Heart left ventricle (tissue), 16 donors: Measurements from ENCODE around the gene COL20A1. TPM values are rescaled to one million over a fixed set of nuclear protein-coding genes. Genes with fewer than 3 reads are reported as not detected.

Experiments used
- ATAC-seq, 4 donors: fragments of 200-7000 bp; cut with Tn5 transposase; one replicate each; pipeline ENCODE4 v1.9.1; 2020 to 2022; ENCODE audit warnings: moderate library complexity in 4 of 4, mild to moderate bottlenecking in 3 of 4, moderate number of reproducible peaks in 1 of 4
- DNase-seq, 5 donors: peaks; one replicate each; pipeline ENCODE4 v3.0.0-alpha.2; 2020
- H3K27ac ChIP-seq, 12 donors: fragments of 200-600 bp; sonication (generic) in 4 of 12; one replicate each; pipeline versions ENCODE4 v1.5.0 to v1.8.0; 2016 to 2022; ENCODE audit warnings: mild to moderate bottlenecking in 2 of 12
- H3K27me3 ChIP-seq, 9 donors: fragments of 200-600 bp; sonication (generic) in 2 of 9; one replicate each; pipeline versions ENCODE4 v1.5.1 to v1.8.0; 2016 to 2022; ENCODE audit warnings: mild to moderate bottlenecking in 3 of 9
- H3K36me3 ChIP-seq, 9 donors: fragments of 200-600 bp; sonication (generic) in 2 of 9; one replicate each; pipeline versions ENCODE4 v1.5.0 to v1.8.0; 2018 to 2022; ENCODE audit warnings: mild to moderate bottlenecking in 2 of 9
- H3K4me1 ChIP-seq, 12 donors: fragments of 200-600 bp; sonication (generic) in 4 of 12; one replicate each; pipeline versions ENCODE4 v1.5.0 to v1.8.0; 2016 to 2022; ENCODE audit warnings: mild to moderate bottlenecking in 3 of 12
- H3K4me3 ChIP-seq, 12 donors: fragments of 200-600 bp; sonication (generic) in 4 of 12; one replicate each; pipeline versions ENCODE4 v1.5.0 to v1.8.0; 2017 to 2022; ENCODE audit warnings: mild to moderate bottlenecking in 9 of 12, moderate library complexity in 4 of 12
- H3K9me3 ChIP-seq, 12 donors: fragments of 200-600 bp; sonication (generic) in 4 of 12; one replicate each; pipeline versions ENCODE4 v1.5.0 to v1.8.0; 2016 to 2022; ENCODE audit warnings: mild to moderate bottlenecking in 1 of 12
- POLR2A ChIP-seq, 2 donors: fragments of 450-650 bp; IDR thresholded peaks; one replicate each; pipeline ENCODE4 v1.6.1; 2017; ENCODE audit warnings: antibody characterized with exemption in 2 of 2, mild to moderate bottlenecking in 2 of 2, moderate library complexity in 2 of 2
- WGBS, 4 donors: extraction: QIAGEN DNeasy Blood & Tissue Kit in 2 of 4; methylation state at CpG; one replicate each; pipeline versions ENCODE4 v1.1.5 to v1.1.7; 2013 to 2018; 5-methylcytosine and 5-hydroxymethylcytosine counted together
- intact Hi-C, 10 donors: fragments of 100-400 bp; cut with DNase I; formaldehyde crosslinking; loops; one replicate each; pipeline versions ENCODE4 v1.11.1 to v1.14.2; 2022
- polyA plus RNA-seq, 2 donors: library from polyadenylated mRNA; stranded (reverse); fragments of 200-250 nt; gene quantifications; one replicate each; pipeline ENCODE4 v1.2.3, GENCODE V29; 2013
- total RNA-seq, 9 donors: library from RNA; depleted of rRNA in 2 of 9; stranded (reverse); fragments of >200 nt in 2 of 9; fragmentation: NEBNext Ultra II Directional in 3 of 9; extraction: Animal tissue kit (Norgen Biotek cat#: 25700) in 3 of 9; gene quantifications; one replicate each; pipeline versions ENCODE4 v1.1.0 to v1.2.4, GENCODE V29; 2016 to 2023
- TF ChIP-seq, protein P1 (sequence below), 12 donors: fragments of 200-600 bp; sonication (generic) in 4 of 12; IDR thresholded peaks; one replicate each; pipeline versions ENCODE4 v1.5.0 to v1.8.0; 2018 to 2022; ENCODE audit warnings: antibody characterized with exemption in 12 of 12, mild to moderate bottlenecking in 5 of 12
- donor health status: ischemic (EF 13 %, LVEDD 7.1; RV severe dilation, severe dysfunction).
- donor health status: healthy with polysubstance abuse.
- donor health status: DM: no; HTN: yes; CAD: no.
- donor health status: DM: no; HTN: no; CAD: no.
- donor health status: ischemic (EF 25% LVEDD 6.9; RV normal size, moderate dysfunction).
- donor health status: ischemic (EF 25% LVEDD 5.7; RV mildly dilated, moderate dysfunction).
- donor health status: healthy.
- donor health status: DM: yes; HTN: yes; CAD: no.
- donor health status: ischemic (EF 35%, LVEDD 5.7; RV mildly dilated, moderate dysfunction).
- donor health status: nonischemic (EF 11% LVEDD 7.7; RV severe dilation, severe dysfunction).
- donor health status: DM: yes; HTN: yes; CAD: no.
- donor health status: PGD.
- donor health status: ischemic (EF 29% LVEDD 5.4; RV normal size, mild dysfunction).
- donor health status: nonischemic (EF 23%, LVEDD 6.1; RV moderate dilation, normal function).

COL20A1 gene
- total and polyA plus RNA-seq, 11 donors, result not detected

GRCh38 chr20:63257629-63258028 lies 35.4 kb upstream of the COL20A1 start:
- DNase-seq (no peak), ATAC-seq (no peak)
- TF ChIP-seq, protein P1, sequence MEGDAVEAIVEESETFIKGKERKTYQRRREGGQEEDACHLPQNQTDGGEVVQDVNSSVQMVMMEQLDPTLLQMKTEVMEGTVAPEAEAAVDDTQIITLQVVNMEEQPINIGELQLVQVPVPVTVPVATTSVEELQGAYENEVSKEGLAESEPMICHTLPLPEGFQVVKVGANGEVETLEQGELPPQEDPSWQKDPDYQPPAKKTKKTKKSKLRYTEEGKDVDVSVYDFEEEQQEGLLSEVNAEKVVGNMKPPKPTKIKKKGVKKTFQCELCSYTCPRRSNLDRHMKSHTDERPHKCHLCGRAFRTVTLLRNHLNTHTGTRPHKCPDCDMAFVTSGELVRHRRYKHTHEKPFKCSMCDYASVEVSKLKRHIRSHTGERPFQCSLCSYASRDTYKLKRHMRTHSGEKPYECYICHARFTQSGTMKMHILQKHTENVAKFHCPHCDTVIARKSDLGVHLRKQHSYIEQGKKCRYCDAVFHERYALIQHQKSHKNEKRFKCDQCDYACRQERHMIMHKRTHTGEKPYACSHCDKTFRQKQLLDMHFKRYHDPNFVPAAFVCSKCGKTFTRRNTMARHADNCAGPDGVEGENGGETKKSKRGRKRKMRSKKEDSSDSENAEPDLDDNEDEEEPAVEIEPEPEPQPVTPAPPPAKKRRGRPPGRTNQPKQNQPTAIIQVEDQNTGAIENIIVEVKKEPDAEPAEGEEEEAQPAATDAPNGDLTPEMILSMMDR (IDR thresholded peaks at IDR 0.05), result no peak
- TF ChIP-seq POLR2A (IDR thresholded peaks at IDR 0.05), result no peak
- H3K9me3 ChIP-seq, result no peaks in the 10 kb centered on the region
- intact Hi-C loops, result no loop called here
- H3K4me1 ChIP-seq, result peaks cover 0 to 21% (median 4%) of the 10 kb centered on the region in 12 donors
- H3K27ac ChIP-seq, result no peak overlapping the region
- H3K27me3 ChIP-seq, result peaks cover 28 to 83% (median 43%) of the 10 kb centered on the region in 9 donors
- H3K36me3 ChIP-seq, result no peaks in the 10 kb centered on the region
- H3K4me3 ChIP-seq, result no peak overlapping the region
- 87 to 92% (median 89%) methylated on average over 12 to 13 of the region's 13 CpGs for WGBS, 4 donors

- no peak overlapping the region for H3K4me3 ChIP-seq
- H3K27ac ChIP-seq, result no peak overlapping the region
- H3K36me3 ChIP-seq, result no peaks in the 10 kb centered on the region
- peaks cover 18 to 81% (median 35%) of the 10 kb centered on the region in 9 donors for H3K27me3 ChIP-seq
- no peaks in the 10 kb centered on the region for H3K9me3 ChIP-seq
- ATAC-seq (no peak), DNase-seq (no peak)
- TF ChIP-seq, protein P1 (IDR thresholded peaks at IDR 0.05), result no peak
- no peak for TF ChIP-seq POLR2A (IDR thresholded peaks at IDR 0.05)
- 38 to 43% (median 40%) methylated on average over 4 to 8 of the region's 8 CpGs for WGBS, 4 donors
- peaks cover 0 to 11% (median 0%) of the 10 kb centered on the region in 12 donors for H3K4me1 ChIP-seq
- intact Hi-C loops, result no loop called here
Measured at GRCh38 chr20:63258781-63259180, 34.2 kb upstream of the COL20A1 start.

GRCh38 chr20:63259734-63260460 lies 33.1 kb upstream of the COL20A1 start:
- no peak overlapping the region for H3K27ac ChIP-seq
- H3K36me3 ChIP-seq, result no peaks in the 10 kb centered on the region
- intact Hi-C loops, result no loop called here
- TF ChIP-seq, protein P1 (IDR thresholded peaks at IDR 0.05), result no peak
- TF ChIP-seq POLR2A (IDR thresholded peaks at IDR 0.05), result no peak
- WGBS, 4 donors, result 73 to 80% (median 76%) methylated on average over 25 of the region's 25 CpGs
- H3K4me3 ChIP-seq, result no peak overlapping the region
- no peaks in the 10 kb centered on the region for H3K4me1 ChIP-seq
- DNase-seq (no peak), ATAC-seq (no peak)
- peaks cover 11 to 80% (median 27%) of the 10 kb centered on the region in 9 donors for H3K27me3 ChIP-seq
- no peaks in the 10 kb centered on the region for H3K9me3 ChIP-seq

GRCh38 chr20:63260521-63260920 lies 32.5 kb upstream of the COL20A1 start:
- Histone ChIP-seq H3K4me3 (no peak overlapping the region), H3K27ac (no peak overlapping the region), H3K9me3 (no peaks in the 10 kb centered on the region), H3K27me3 (peaks cover 8 to 80% (median 23%) of the 10 kb centered on the region in 9 donors), H3K36me3 (no peaks in the 10 kb centered on the region), H3K4me1 (no peaks in the 10 kb centered on the region)
- DNase-seq (no peak), ATAC-seq (no peak)
- intact Hi-C loops, result no loop called here
- 81 to 88% (median 84%) methylated on average over 13 to 15 of the region's 15 CpGs for WGBS, 4 donors
- TF ChIP-seq POLR2A (IDR thresholded peaks at IDR 0.05), result no peak
- TF ChIP-seq, protein P1 (IDR thresholded peaks at IDR 0.05), result no peak
